CD4-positive, alpha-beta T cell treated with Interleukin-2 at 100 ng/mL for 4 hours (primary cell): ENCODE results near the gene GAL3ST3.

Experiments used
- DNase-seq: peaks from one replicate; pipeline ENCODE4 v3.0.0-alpha.2; 2020; ENCODE audit warnings: low spot score

GAL3ST3 gene

DNA sequence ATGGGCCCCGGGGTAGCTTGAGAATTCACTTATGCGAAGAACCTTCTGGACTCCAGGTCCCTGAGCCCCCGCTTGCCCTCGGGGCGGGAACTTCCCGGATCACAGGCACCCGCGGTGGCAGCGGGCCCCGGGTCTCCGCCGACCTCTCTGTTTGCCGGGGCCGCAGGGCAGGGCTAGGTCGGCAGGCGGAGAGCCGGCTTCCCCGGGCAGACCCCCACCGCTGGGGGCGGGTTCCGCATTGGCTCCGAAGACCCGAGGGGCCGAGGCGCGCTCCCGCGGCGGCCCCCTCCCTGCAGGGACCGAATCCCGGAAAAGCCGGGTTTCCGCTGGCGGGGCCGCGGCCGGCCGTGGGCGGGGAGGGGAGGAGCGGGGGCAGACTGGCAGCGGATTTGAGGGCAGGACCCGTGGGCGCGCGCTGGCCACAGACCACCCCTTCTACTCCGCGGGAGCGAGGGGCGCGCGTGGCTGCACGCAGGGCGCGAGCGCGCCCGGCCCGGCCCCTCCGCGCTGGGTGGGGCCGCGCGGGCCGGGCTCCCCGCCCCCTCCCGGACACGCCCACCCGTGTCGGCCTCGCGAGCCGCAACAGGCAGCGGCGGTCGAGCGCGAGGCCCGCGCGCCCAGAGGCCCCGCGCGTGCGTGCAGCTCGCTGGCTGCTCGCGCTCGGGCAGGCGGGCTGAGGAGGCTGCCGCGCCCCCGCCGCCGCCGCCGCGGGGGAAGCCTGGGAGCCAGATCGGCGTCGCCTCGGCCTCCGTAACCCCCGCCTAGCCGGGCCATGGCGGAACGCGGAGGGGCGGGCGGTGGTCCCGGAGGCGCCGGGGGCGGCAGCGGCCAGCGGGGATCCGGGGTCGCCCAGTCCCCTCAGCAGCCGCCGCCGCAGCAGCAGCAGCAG lies 21.0 kb upstream of the GAL3ST3 start, which contains the start of gene PACS1:
Gene PACS1 (plus strand): TSS at position 558 of the 889 bp plus-strand sequence. CDS start 215 bp downstream, at position 773.
- peak; percentile 80 for DNase-seq

DNA sequence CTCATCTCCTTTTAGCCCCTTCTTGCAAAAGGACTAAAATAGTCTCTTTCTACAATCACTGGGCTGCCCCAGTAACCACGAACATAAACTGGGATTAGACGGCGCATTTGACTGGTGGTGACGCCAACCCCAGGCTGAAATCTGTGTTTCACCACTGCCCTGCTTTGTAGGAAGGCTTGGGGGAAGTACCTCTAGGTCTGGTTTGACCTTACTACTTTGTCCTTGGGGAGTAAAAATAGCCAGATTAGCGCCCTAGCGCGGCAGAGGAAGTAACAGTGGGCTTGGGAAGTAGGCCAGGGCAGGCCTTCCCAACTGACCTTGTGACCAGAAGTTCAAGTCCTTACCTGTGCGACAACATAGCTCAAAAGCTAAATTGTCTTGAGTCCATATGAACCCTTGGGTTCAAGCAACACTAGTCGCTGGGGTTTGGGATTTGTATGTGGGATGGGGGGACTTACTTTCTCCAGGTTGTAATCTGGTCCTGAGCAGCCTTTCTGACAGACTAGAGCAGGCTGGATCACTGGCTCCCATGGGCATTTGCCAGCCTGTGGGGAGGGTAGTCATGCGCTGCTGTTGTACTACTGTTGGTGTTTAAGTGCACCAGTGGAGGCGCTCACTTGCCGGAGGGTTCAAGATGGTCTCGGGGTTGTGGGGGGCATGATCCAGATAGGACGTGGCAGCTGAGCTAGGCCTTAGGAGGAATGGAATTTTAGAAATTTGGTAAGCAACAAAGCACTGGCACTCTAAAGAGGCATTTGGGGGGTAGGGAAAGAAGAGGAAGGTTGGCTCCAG lies 20.2 kb upstream of the GAL3ST3 start:
- peak; percentile 42 for DNase-seq

DNA sequence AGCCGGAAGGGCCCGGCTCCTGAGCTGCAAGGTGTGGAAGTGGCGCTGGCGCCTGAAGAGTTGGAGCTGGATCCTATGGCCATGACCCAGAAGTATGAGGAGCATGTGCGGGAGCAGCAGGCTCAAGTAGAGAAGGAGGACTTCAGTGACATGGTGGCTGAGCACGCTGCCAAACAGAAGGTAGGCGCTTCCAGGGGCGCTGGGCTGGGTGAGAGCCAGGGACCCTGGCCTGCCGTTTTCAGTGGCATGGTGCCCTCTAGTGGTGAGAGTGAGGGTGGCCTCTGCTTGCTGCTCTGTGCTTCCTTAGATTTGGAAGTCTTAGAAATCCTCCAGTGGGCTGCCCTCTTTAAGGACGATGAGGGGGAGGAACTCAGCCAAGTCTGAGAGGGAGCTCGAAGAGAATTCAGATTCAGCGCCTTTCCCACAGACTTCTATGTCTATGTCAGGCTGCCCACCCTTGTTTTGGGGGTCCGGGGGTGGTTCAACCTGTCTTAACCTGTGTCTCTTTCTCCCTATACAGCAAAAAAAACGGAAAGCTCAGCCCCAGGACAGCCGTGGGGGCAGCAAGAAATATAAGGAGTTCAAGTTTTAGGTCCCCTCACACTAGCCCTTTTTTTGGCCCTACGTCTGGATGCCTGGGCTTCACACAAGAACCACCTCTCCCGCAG lies 19.3 kb upstream of the GAL3ST3 start:
- peak; percentile 78 for DNase-seq

DNA sequence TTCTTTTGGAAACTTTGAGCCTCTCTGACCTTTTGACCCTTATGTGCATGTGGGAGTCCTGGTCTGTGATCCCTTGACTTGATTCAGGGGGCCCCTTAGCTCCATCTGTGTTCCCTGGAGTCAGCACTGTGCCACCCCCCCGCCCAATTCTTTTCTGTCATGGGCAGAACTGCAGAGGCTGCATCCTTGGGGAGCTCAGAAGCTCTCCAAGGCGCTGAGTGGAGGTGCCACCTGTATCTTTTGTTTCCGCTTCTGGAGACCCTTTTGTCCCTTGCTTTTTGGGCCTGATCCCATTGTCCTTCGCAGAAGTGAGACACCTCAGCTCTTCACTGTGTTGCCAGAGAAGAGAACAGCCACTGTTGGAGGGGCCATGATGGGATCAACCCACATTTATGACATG lies 18.7 kb upstream of the GAL3ST3 start:
- no peak for DNase-seq

DNA sequence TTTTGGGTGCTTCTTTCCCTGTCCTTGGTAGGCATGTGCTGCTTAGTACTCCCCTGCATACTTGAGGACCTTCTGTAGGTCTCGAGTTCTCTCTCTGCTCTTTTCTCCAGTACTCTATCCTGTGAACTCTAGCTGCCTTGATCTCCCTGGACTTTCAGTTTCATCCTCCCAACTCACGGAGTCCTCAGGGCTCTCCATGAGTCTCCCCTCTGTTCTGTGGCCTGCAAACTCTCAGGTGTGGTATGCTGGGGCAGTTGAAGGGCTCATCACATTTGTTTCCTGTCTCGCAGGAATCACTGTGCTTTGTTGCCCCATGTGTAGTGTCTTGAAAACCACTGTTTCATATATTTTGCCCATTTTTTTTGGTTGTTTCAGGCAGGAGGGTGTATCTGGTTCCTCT lies 17.8 kb upstream of the GAL3ST3 start:
- DNase-seq: no peak

DNA sequence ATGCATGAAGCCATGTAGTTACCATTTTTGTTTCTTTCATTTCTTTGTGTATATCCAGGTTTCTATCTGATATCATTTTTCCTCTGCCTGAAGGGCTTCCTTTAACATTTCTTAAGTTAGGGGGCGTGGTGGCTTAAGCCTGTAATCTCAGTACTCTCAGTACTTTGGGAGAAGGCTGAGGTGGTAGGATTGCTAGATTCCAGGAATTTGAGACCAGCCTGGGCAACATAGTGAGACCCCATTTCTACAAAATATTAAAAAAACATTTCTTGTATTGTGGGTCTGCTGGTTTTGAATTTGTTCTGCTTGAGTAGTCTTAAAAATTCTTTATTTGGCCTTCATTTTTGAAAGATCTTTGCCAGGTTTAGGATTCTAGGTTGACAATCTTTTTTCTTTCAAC lies 15.6 kb upstream of the GAL3ST3 start:
- no peak for DNase-seq

DNA sequence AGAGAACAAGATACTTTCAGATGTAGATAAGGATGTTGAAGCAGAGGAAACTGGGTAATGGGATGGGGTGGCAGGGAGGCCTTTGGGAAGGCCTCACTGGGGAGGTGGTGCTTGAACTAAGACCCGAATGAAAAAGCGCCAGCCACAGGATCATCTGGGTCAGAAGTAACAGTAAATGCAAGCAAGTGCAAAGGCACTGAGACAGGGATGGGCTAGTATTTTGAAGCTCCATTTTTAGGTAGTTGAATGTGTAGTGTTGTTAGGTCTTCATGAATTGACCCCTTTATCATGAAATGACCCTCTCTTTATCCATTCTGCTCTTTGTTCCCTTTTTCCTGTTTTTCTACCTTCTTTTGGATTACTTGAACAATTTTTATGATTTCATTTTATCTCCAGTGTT lies 14.9 kb upstream of the GAL3ST3 start:
- DNase-seq: no peak

DNA sequence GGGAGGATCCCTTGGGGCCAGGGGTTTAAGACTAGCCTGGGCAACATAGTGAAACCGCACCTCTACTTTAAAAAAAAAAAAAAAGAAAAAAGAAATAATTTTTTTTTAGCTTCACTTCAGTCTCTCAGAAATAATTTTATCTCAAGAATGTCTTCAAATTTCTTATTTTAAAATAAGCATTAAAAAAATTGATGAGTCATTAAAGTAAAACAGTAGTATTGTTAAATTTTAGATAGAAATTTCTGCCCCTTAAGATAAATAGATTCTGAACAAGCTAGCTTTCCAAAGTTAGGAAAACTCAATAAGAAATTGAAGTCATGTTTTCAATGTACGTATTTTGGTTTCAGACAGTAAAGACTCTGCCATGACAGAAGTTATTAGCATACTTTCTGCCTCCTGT lies 13.4 kb upstream of the GAL3ST3 start:
- DNase-seq: no peak

DNA sequence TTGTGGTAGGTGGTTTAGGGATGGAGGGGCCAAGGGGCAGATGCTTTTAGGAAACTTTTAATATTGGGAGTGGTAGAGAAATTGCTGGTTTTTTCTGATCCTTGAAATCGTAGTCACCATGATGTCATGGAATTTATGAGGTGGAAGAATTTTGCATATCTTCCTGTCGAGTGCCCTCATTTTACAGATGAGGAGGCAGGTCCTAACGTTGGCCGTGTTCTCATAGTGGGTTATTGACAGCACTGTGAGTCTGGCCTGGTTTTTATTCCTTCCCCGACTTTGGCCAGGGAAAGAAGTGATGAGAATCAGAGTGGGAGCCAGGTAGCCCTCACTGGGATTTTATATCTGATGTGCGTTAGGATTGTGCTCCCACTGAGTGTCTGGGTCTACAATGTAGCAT lies 12.3 kb upstream of the GAL3ST3 start:
- no peak for DNase-seq

DNA sequence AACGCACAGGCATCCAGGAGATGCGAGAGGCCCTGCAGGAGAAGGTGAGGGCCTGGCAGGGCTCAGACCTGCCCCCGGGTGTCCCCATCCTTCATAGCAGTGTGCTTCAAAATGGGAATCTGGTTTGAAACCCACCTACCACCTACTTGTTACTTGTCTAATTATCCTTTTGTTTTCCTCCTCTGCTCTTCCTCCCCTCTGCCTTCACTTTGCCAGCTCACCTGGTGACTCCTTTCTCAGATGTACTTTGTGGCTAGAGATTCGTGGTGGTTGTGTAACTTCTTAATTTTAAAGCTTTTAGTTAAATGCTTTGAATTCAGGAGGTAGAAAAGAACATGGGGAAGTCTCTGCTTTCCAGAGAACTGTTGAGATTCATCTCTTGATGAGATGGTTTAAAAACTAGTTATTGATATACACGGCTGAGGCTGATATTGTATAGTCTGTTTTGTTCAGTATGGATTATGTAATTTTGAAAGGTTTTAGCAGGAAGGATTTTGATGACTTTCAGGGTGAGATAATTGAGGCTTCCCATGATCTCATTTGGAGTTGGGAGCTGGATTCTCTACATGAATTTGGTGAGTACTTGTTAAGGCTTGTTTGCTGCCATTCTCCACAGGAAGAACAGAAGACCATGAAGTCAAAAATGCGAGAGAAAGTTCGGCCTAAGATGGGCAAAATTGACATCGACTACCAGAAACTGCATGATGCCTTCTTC lies 11.2 kb upstream of the GAL3ST3 start:
- no peak for DNase-seq

DNA sequence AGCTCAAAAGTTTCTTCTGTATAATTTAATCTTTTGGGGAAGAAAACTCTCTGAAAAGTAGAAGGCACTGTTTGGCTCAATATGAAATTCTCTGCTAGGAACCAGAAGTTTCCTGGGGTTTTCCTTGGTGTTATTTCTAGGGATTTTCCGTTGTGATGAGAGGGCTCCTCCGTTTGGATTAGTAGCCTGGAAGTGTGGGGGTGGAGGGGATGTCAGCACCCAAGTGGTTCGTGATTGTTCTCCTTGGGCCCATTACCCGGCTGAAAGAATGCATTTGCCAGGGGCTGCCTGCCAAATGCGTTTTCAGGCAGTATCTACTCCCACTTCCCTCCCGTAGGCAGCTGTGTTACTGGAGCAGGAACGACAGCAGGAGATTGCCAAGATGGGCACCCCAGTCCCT lies 7.5 kb upstream of the GAL3ST3 start:
- DNase-seq: no peak

DNA sequence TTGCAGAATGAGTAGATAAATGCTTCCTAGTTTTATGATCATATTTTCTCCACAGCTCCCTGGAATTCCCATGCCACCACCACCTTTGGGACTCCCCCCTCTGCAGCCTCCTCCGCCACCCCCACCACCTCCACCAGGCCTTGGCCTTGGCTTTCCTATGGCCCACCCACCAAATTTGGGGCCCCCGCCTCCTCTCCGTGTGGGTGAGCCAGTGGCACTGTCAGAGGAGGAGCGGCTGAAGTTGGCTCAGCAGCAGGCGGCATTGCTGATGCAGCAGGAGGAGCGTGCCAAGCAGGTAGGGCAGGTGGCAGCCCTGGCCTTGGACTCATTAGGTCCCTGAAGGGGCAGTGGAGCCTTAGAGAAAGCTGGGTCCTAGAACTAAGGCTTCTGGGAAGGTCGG lies 6.1 kb upstream of the GAL3ST3 start:
- no peak for DNase-seq

DNA sequence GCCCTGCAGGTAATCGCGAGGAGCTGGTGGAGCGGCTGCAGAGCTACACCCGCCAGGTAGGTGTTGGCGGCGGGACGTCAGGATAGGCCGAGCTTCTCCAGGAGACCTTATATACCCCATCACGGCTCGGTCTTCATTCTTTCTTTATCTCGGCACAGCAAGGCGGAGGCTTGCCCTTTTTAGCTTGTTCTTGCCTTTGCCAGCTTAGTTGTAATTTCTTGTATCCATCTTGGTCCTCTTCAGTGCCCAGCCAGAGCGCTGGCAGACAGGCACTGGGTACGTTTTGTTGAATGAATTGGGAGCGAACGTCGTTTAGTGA lies 3.7 kb upstream of the GAL3ST3 start:
- no peak for DNase-seq

DNA sequence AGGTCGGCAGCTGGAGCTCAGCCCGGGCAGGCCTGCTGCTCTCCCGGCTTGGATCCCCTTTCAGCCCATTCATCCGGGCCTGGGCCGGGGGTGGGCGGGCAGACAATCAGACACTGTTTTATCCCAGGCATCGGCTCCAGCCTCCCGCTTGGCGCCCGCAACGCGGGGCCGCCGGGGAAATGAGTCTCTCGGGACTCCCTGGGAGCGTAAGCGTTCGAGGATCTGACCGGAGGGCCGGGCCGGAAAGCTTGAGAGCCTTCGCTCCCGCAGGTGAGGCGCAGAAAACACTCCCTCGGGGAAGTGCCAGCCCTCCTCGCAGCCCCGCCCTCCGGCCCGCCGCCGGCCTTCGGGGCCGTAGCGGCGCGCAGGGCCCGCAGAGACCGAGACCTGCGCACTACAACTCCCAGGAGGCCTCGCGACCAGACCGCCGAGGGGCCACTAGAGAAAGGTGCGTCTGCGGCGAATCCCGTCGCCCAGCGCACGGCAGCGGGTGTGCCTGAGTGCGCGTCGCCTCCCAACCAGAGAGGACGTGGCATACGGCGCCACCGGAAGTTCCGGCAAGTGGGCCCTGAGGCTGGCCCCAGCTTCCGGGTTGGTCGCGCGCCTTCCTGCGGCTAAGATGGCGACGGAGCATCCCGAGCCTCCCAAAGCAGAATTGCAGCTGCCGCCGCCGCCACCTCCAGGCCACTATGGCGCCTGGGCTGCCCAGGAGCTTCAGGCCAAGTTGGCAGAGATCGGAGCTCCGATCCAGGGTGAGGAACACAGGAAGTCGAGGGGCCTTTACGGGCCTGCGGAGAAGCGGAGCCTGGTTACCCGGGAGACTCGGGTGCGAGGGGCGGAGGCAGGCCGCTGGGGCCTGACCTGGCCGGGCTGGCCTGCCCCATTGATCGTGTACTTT lies 3.1 kb upstream of the GAL3ST3 start, which contains the start of gene SF3B2:
Gene SF3B2 (plus strand): TSS at position 599 of the 898 bp plus-strand sequence. CDS start 21 bp downstream, at position 620.
- DNase-seq: peak; percentile 97

DNA sequence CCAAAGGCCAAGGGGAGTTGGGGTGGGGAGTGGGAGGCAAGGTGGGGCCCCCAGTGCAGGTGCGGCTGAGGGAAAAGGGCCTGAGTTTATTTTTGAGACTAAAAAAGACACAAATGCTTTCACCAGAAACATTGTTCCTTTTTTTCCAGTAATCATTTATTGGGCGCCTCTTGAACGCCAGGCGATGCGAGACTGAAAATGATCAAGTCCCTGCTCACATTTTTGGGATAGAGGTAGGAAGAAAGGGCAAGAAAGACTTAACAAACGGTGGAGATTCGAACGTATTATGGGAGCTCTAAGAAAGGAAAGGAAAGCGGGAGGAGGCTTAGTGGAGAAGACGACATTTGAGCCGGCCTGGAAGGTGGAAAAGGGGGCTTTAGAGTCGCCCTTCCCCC lies 2.4 kb upstream of the GAL3ST3 start:
- DNase-seq: no peak

DNA sequence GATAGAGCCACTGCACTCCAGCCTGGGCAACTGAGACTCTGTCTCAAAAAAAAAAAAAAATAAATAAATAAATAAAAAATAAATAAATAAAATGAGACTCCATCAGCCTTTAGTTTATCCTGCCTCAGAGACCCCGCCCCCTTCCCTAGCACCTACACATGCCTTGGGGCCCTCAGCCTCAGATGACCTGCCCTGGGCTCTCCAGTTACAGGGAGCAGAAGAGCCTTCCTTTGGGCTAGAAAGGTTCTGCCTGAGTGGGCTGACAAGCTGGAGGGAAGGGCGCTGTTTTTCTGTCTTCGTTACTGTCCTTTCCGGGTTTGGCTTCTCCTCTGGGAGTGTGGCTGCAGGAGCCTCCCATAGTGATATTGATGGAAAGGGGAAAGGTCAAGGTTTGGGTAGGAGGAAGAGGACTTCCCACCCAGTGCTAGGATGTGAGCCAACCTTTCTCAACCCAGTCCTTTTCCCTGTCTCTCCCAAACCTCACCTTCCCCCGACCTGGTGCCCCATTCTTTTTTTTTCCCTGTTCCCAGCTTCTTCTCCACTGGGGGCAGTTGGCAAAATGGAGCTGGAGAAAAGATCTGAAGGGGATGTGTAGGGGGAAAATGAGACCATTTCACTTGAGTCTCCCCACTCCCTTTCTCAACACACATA lies 1.7 kb upstream of the GAL3ST3 start:
- DNase-seq: no peak

DNA sequence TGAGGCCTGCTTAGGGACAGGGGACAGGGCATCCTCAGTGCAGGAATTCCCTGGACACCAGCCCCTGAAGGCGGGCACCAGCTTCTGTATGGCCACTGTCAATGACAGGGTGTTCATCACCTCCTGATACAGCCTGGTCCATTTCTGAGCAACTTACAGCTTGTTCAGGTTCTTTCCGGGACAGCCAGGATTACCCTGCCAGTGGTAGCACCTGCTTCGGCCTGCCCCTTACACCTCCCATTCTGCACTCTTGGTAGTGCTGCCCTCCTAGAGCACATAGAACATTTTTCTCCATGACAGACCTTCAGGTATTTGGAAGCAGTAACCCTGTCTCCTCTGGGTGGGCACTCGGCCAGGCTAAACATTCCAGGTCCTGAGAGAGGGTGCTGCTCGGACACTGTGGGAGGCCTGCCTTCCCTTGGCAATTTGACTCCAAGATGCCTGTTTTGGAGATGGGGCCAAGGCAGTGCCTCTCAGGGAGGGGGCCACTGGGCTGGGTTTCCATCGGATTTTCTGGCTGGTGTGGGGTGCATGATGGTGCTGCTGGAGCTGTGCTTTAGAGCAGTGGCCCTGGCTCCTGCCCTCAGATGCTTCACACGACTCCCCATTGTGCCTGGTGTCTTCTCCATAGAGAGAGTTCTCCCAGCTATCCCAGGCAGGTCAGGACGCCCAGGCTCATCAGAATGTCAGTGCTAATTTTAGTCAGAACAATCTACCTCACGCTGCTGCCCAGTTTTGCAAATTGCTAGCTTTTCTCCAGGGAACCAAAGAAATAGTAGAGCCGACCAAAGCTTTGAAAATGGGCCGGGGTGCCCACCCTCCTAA lies 1.2 kb downstream of the GAL3ST3 start:
- DNase-seq: no peak

DNA sequence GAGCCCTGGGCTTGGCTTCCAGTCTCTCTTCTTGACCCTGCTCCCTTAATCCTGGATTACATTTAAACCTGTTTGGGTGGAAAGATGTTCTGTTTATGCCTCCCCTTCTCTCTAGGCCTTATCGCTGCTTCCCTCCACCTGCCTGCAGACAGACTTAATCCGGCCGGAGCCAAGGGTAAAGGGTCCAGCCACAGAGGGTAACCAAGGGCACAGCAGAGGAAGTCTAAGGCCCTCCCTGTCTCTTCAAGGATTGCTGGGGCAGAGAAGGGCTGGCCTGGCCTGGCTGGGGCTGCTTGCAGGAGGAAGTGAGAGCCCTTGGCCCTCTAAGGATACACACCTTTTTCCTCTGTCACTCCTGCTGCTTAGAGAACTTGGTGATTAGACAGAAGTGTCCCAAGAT lies 2.1 kb downstream of the GAL3ST3 start:
- no peak for DNase-seq

DNA sequence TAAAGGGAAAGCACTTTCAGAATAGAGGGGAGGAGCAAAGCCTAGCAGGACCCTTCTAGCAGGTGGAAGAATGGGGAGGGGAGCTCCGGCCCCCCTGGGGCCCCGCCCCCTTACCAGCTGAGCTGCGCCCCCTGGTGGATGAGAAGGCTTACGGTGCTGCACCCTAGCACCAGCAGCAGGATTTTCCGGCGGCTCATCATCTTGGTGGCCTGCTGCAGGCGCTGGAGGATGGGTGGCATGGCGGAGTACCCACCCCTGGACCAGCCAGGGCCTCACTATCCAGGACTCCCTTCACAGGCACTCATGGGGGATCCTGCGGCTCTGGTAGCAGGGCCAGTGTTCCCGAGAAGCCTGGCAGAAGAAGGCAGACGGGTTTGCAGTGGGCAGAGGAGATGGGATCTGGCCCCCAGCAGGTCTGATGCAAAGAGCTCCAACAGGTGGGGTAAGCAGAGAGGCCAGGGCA lies 3.8 kb downstream of the GAL3ST3 start:
- DNase-seq: peak; percentile 83
